Glomerular visceral epithelial cell (primary cell): Measurements from ENCODE around the gene CYP26C1.

Experiments used
- DNase-seq: peaks from one replicate; pipeline ENCODE4 v3.0.0-alpha.2; 2016; ENCODE audit errors: extremely low spot score

The CYP26C1 gene

GRCh38 chr10:93115661-93116383 lies 55.2 kb downstream of the CYP26C1 start:
- peak; percentile 36 for DNase-seq
